Left ventricle myocardium inferior (tissue), 1 donor: ENCODE measurements around the gene ATXN3. TPM values are rescaled to one million over a fixed set of nuclear protein-coding genes. Genes with fewer than 3 reads are reported as not detected.

ENCODE experiments used
- DNase-seq: peaks from one replicate; pipeline ENCODE4 v3.0.0-alpha.2; 2020
- H3K27ac ChIP-seq: fragments of 200-600 bp; replicated peaks from 2 replicates; pipeline ENCODE4 v1.8.0; 2021
- H3K27me3 ChIP-seq: fragments of 200-600 bp; 2 replicates; pipeline ENCODE4 v1.8.0; 2021; ENCODE audit warnings: low read depth
- H3K36me3 ChIP-seq: fragments of 200-600 bp; 2 replicates; pipeline ENCODE4 v1.8.0; 2021
- H3K4me1 ChIP-seq: fragments of 200-600 bp; 2 replicates; pipeline ENCODE4 v1.8.0; 2021
- H3K4me3 ChIP-seq: fragments of 200-600 bp; 2 replicates; pipeline ENCODE4 v1.8.0; 2021; ENCODE audit warnings: mild to moderate bottlenecking, moderate library complexity
- H3K9me3 ChIP-seq: fragments of 200-600 bp; replicated peaks from 2 replicates; pipeline ENCODE4 v1.8.0; 2021
- intact Hi-C: fragments of 100-400 bp; cut with micrococcal nuclease; formaldehyde crosslinking; loops from one replicate; pipeline ENCODE4 v1.11.0; 2022
- total RNA-seq: library from RNA; stranded (reverse); fragmentation: NEBNext Ultra II Directional; extraction: Animal tissue kit (Norgen Biotek cat#: 25700); gene quantifications from one replicate; pipeline ENCODE4 v1.2.1, GENCODE V29; 2021
- TF ChIP-seq, protein P1 (sequence below): fragments of 200-600 bp; IDR thresholded peaks from 2 replicates; pipeline ENCODE4 v1.8.0; 2021; ENCODE audit warnings: antibody characterized with exemption, mild to moderate bottlenecking, borderline replicate concordance
- donor health status: DM: no; HTN: yes; CAD: no; lungs with severe emphysema.

ATXN3 gene
- total RNA-seq, 1 donor from 2014 or later: 15.7 TPM

DNA sequence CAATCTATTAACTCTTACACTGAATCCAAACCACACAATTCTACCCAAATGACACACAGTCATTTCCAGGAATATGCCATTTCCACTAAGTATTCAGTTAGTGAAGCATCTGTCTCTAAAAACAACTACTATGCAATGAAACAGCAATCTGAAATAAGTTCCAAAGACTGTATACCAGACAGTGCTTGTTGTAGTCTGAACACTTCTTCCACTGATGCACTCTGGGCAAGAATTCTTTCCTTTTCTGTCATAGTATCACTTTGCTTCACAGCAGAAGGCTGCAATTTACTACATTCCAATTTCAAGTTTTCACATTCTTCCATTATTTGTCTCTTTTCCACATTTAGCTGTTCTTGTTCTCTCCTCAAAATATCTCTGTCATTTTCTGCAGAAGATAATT is 92.3 kb downstream of the ATXN3 start:
- DNase-seq: no peak
- Histone ChIP-seq H3K36me3 (peaks cover 81% of the 10 kb centered on the region), H3K9me3 (no peaks in the 10 kb centered on the region), H3K4me1 (no peaks in the 10 kb centered on the region), H3K27me3 (no peaks in the 10 kb centered on the region), H3K4me3 (no peak overlapping the region), H3K27ac (no peak overlapping the region)
- intact Hi-C loops: no loop called here
- TF ChIP-seq, protein P1, sequence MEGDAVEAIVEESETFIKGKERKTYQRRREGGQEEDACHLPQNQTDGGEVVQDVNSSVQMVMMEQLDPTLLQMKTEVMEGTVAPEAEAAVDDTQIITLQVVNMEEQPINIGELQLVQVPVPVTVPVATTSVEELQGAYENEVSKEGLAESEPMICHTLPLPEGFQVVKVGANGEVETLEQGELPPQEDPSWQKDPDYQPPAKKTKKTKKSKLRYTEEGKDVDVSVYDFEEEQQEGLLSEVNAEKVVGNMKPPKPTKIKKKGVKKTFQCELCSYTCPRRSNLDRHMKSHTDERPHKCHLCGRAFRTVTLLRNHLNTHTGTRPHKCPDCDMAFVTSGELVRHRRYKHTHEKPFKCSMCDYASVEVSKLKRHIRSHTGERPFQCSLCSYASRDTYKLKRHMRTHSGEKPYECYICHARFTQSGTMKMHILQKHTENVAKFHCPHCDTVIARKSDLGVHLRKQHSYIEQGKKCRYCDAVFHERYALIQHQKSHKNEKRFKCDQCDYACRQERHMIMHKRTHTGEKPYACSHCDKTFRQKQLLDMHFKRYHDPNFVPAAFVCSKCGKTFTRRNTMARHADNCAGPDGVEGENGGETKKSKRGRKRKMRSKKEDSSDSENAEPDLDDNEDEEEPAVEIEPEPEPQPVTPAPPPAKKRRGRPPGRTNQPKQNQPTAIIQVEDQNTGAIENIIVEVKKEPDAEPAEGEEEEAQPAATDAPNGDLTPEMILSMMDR: no peak

DNA sequence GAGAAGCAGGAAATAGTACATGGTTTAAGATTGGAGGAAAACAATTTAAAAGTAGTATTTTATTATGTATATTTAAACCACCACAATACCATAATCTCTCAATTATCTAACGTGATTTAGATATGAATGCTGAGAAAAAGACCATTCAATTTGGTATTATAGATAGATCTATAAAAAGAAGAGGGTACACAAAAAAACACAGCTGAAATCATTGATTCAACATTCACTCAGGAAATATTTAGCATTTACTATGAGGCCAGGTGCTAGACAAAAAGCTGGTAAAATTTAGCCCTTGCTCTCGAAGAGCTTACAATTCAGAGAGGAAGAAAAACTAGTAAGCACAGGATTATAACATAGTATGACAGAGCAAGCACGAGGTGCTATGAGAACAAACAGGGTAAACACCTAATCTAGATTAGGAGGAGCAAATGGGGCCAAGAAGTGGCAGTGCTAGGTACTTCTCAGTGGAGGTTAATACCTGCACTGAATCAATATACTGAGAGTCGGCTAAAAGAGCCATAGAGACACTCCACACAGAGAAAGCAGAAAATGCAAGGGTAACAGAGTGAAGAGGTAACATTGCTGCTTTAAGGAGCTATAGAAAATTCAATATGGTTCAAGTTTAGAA is 94.1 kb downstream of the ATXN3 start:
- H3K27ac ChIP-seq: no peak overlapping the region
- intact Hi-C loops: no loop called here
- TF ChIP-seq, protein P1: no peak
- H3K4me3 ChIP-seq: no peak overlapping the region
- no peak for DNase-seq
- no peaks in the 10 kb centered on the region for H3K27me3 ChIP-seq
- peaks cover 88% of the 10 kb centered on the region for H3K36me3 ChIP-seq
- H3K4me1 ChIP-seq: no peaks in the 10 kb centered on the region
- no peaks in the 10 kb centered on the region for H3K9me3 ChIP-seq

DNA sequence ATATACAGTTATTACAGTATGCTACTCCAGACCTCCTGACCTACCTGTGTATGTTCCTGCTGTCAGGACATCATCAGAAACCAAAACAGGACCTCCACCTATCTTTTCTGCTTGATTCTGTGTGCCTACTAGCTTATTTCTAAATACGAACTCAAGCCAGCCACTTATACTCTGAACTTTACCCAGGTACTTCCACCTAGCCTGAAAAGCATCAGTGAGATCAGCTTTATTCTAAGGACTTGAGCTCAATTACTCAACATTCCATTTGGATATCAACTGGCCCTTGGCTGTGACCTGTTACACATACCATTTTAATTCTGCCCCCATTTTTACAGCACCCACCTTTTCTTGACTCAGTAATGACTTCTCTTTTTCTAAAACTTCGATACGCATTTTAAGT is 95.7 kb downstream of the ATXN3 start:
- no peaks in the 10 kb centered on the region for H3K4me1 ChIP-seq
- no peak overlapping the region for H3K27ac ChIP-seq
- intact Hi-C loops: no loop called here
- no peak for DNase-seq
- H3K36me3 ChIP-seq: peaks cover 88% of the 10 kb centered on the region
- TF ChIP-seq, protein P1: no peak
- H3K27me3 ChIP-seq: no peaks in the 10 kb centered on the region
- no peak overlapping the region for H3K4me3 ChIP-seq
- H3K9me3 ChIP-seq: no peaks in the 10 kb centered on the region

DNA sequence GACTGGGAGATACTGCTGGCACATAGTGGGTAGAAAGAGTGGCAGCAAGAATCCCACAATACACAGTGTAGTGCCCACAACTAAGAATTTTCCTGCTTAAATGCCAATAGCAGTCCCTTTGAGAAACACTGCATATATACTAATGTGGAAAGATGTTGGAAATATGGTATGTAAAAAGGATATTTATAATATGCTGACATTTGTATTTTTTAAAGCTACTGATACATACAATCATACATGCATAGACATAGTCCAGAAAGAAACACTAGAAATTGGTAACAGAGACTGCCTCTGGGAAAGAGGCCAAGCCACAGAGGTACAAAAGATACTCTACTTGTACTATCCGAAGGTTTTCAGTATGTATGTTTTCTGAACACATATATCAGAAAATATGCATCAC is 96.8 kb downstream of the ATXN3 start:
- H3K27ac ChIP-seq: no peak overlapping the region
- intact Hi-C loops: no loop called here
- DNase-seq: no peak
- peaks cover 88% of the 10 kb centered on the region for H3K36me3 ChIP-seq
- no peaks in the 10 kb centered on the region for H3K9me3 ChIP-seq
- H3K4me3 ChIP-seq: no peak overlapping the region
- TF ChIP-seq, protein P1: no peak
- no peaks in the 10 kb centered on the region for H3K27me3 ChIP-seq
- H3K4me1 ChIP-seq: no peaks in the 10 kb centered on the region

Other genes starting within 250 kb of the ATXN3 start
- 4.1 TPM for gene TC2N, start 239.0 kb downstream of the ATXN3 start, total RNA-seq
- gene FBLN5, start 158.9 kb downstream of the ATXN3 start, total RNA-seq: 62.5 TPM
- gene TRIP11, start 66.5 kb downstream of the ATXN3 start, total RNA-seq: 49.7 TPM
- gene NDUFB1, start 15.1 kb upstream of the ATXN3 start, total RNA-seq: 625 TPM
- 41.4 TPM for gene CPSF2, start 15.4 kb upstream of the ATXN3 start, total RNA-seq
- 0.36 TPM for gene SLC24A4, start 216.6 kb upstream of the ATXN3 start, total RNA-seq